Measurements from ENCODE around the gene ZNG1A.

GRCh38 chr9:223152-223551, 44.3 kb upstream of the ZNG1A start:
- TF ChIP-seq CTCF (IDR thresholded peaks at IDR 0.05) (no peak), POLR2A (IDR thresholded peaks at IDR 0.05) (no peak)

Measured in body of pancreas (tissue), 4 donors.